Activated T-cell treated with anti-CD3 and anti-CD28 coated beads, Interleukin-2, amount 50 U/mL, for 24 hours (primary cell): ENCODE results near the gene ASF1B.
A peak's percentile ranks its signal among the peaks of the same experiment; 100 is the strongest.
"Not testable (repeated sequence)": the region's sequence is repeated elsewhere in the genome, so short reads cannot be mapped to it uniquely, and the experiment has no call there.

Experiments used
- DNase-seq: peaks from one replicate; pipeline ENCODE4 v3.0.0-alpha.2; 2020
- H3K27ac Mint-ChIP-seq: 2 replicates; pipeline ENCODE4 v1.8.0; 2020; ENCODE audit warnings: mild to moderate bottlenecking, mixed read lengths
- H3K27me3 Mint-ChIP-seq: 2 replicates; pipeline ENCODE4 v1.8.0; 2020; ENCODE audit warnings: mixed read lengths
- H3K36me3 Mint-ChIP-seq: 2 replicates; pipeline ENCODE4 v1.8.0; 2020; ENCODE audit warnings: low read depth, mixed read lengths
- H3K4me1 Mint-ChIP-seq: 2 replicates; pipeline ENCODE4 v1.8.0; 2020; ENCODE audit warnings: low read depth, mixed read lengths
- H3K4me3 Mint-ChIP-seq: 2 replicates; pipeline ENCODE4 v1.8.0; 2020; ENCODE audit warnings: mild to moderate bottlenecking, moderate library complexity, mixed read lengths
- H3K9me3 Mint-ChIP-seq: 2 replicates; pipeline ENCODE4 v1.8.0; 2020; ENCODE audit warnings: mixed read lengths

Gene ASF1B

DNA sequence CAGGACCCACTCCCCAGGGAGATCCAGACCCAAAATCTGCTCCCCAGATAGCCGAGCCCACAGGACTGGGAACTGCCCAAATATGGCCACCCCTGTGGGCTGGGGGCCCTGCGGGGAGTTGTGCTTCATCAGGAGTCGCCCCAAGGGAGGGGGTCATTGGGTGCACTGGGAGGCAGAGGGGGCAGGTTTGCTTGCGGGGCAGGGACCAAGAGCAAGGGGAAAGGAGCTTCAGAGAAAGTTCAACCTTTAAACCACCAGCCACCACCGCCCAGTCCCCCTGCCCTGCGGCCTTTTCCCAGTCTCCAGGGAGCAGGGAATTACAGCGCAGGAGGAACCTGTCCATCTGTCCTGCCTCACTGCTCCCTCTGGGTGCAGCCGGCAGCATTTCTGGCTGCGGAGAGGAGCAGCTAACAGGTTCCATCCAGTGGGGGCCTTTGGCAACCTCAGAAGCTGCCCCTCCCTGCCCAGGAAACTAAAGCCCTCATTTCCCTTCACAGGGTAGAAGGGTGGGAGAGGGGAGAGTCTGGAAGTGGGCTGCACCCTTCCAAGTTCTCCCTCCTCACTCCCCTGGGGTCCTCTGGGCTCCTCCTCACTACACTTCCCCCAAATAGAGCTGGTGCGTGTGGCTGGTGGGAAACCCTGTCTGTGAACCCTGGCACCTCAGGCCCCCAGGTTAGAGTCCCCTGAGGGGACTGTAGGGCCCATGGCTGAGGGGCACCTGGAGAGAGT, 13.8 kb upstream of the ASF1B start:
- Mint-ChIP-seq H3K27me3 (no peaks in the 10 kb centered on the region), H3K4me1 (peaks cover 42% of the 10 kb centered on the region), H3K36me3 (peaks cover 27% of the 10 kb centered on the region), H3K4me3 (peak overlapping the region; percentile 70), H3K9me3 (no peaks in the 10 kb centered on the region), H3K27ac (peak overlapping the region; percentile 97)
- DNase-seq, result peak; percentile 46

GRCh38 chr19:14149509-14149994, 13.2 kb upstream of the ASF1B start:
- peak; percentile 74 for DNase-seq
- H3K4me3 Mint-ChIP-seq, result peak overlapping the region; percentile 70
- H3K36me3 Mint-ChIP-seq, result peaks cover 21% of the 10 kb centered on the region
- H3K27ac Mint-ChIP-seq, result peak overlapping the region; percentile 97
- H3K9me3 Mint-ChIP-seq, result no peaks in the 10 kb centered on the region
- no peaks in the 10 kb centered on the region for H3K27me3 Mint-ChIP-seq
- H3K4me1 Mint-ChIP-seq, result peaks cover 42% of the 10 kb centered on the region

- H3K36me3 Mint-ChIP-seq, result peaks cover 15% of the 10 kb centered on the region
- H3K27me3 Mint-ChIP-seq, result no peaks in the 10 kb centered on the region
- no peaks in the 10 kb centered on the region for H3K9me3 Mint-ChIP-seq
- DNase-seq, result no peak
- H3K4me3 Mint-ChIP-seq, result peak overlapping the region; percentile 70
- H3K4me1 Mint-ChIP-seq, result peaks cover 42% of the 10 kb centered on the region
- H3K27ac Mint-ChIP-seq, result peak overlapping the region; percentile 97
Observed at GRCh38 chr19:14148751-14149410, 12.5 kb upstream of the ASF1B start.

- Mint-ChIP-seq H3K4me3 (no peak overlapping the region), H3K36me3 (peaks cover 12% of the 10 kb centered on the region), H3K9me3 (no peaks in the 10 kb centered on the region), H3K4me1 (peaks cover 42% of the 10 kb centered on the region), H3K27me3 (no peaks in the 10 kb centered on the region), H3K27ac (peak overlapping the region; percentile 97)
- peak; percentile 74 for DNase-seq
Observed at GRCh38 chr19:14147797-14148605, 11.6 kb upstream of the ASF1B start.

DNA sequence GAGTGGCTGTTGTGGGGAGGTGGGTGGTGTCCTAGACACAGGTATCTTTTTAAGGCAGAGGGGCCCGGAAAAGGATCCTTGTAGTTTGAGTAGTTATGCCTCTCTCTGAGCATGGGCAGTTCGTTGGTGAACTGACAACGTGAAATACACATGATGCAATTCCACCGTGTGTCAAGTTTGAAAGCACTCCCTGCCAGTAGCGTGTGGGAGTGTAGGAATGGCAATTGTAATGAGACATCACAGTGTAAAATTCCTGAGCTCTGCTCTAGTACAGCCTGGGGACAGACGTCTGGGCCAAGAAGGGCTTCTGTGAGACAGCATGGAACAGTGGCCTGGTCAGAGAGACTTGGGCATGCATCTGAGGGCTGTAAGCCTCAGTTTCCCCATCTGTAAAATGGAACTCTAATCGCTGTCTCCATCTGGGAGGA, 10.4 kb upstream of the ASF1B start:
- H3K27me3 Mint-ChIP-seq, result no peaks in the 10 kb centered on the region
- DNase-seq, result no peak
- H3K4me1 Mint-ChIP-seq, result peaks cover 52% of the 10 kb centered on the region
- no peak overlapping the region for H3K4me3 Mint-ChIP-seq
- no peaks in the 10 kb centered on the region for H3K9me3 Mint-ChIP-seq
- peaks cover 4% of the 10 kb centered on the region for H3K36me3 Mint-ChIP-seq
- H3K27ac Mint-ChIP-seq, result no peak overlapping the region

- not testable (repeated sequence) for H3K36me3 Mint-ChIP-seq, H3K9me3 Mint-ChIP-seq, H3K4me3 Mint-ChIP-seq, H3K27me3 Mint-ChIP-seq, DNase-seq
- Mint-ChIP-seq H3K4me1 (peaks cover 57% of the 10 kb centered on the region), H3K27ac (peak overlapping the region; percentile 12)
Observed at GRCh38 chr19:14146169-14146568, 9.8 kb upstream of the ASF1B start.

DNA sequence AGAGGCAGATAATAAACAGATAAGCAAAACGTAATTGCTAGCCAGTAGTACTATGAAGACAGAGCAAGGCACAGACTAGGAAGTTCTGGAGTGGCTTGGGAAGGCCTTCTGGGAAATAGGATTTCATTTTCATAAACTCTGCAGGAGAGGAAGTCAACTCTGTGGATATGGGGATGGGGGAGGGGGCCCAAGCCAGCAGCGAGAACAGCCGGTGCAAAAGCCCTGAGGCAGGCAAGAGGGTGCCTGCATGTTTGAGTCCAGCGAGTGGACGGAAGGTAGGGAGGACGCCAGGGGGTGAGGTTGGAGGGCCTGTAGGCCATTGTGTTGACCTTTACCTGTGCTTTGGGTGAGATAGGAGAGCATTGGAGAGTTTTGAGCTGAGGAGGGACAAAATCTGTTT, 9.0 kb upstream of the ASF1B start:
- no peaks in the 10 kb centered on the region for H3K9me3 Mint-ChIP-seq
- no peak for DNase-seq
- H3K27ac Mint-ChIP-seq, result peak overlapping the region; percentile 10
- no peak overlapping the region for H3K4me3 Mint-ChIP-seq
- H3K36me3 Mint-ChIP-seq, result peaks cover 3% of the 10 kb centered on the region
- peaks cover 60% of the 10 kb centered on the region for H3K4me1 Mint-ChIP-seq
- H3K27me3 Mint-ChIP-seq, result no peaks in the 10 kb centered on the region

- DNase-seq, result no peak
- H3K36me3 Mint-ChIP-seq, result peaks cover 13% of the 10 kb centered on the region
- no peak overlapping the region for H3K27ac Mint-ChIP-seq
- H3K4me3 Mint-ChIP-seq, result no peak overlapping the region
- H3K9me3 Mint-ChIP-seq, result no peaks in the 10 kb centered on the region
- H3K27me3 Mint-ChIP-seq, result no peaks in the 10 kb centered on the region
- peaks cover 48% of the 10 kb centered on the region for H3K4me1 Mint-ChIP-seq
Observed at GRCh38 chr19:14142262-14143190, 6.1 kb upstream of the ASF1B start.

GRCh38 chr19:14141041-14141440, 4.7 kb upstream of the ASF1B start:
- Mint-ChIP-seq H3K36me3 (peaks cover 19% of the 10 kb centered on the region), H3K9me3 (no peaks in the 10 kb centered on the region), H3K27ac (no peak overlapping the region)

DNA sequence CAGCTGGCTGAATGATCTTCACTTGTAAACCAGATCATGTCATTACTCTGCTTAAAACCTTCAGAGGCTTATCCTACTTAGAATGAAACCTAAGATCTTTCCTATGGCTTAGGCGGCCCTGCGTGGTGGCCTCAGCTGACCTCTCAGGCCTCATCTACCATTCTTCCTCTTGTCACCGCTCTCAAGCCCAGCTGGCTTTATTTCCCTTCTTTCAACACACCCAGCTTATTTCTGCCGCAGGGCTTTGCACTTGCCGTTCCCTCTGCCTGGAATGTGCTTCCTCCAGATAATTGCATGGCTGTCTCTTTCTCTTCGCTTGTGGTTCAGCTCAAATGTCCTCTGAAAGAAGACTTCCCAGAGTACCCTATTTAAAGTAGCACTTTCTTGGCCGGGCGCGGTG, 3.6 kb upstream of the ASF1B start:
- H3K9me3 Mint-ChIP-seq, result no peaks in the 10 kb centered on the region
- H3K36me3 Mint-ChIP-seq, result peaks cover 25% of the 10 kb centered on the region
- peak overlapping the region; percentile 26 for H3K27ac Mint-ChIP-seq
- H3K27me3 Mint-ChIP-seq, result no peaks in the 10 kb centered on the region
- peaks cover 45% of the 10 kb centered on the region for H3K4me1 Mint-ChIP-seq
- DNase-seq, result no peak
- no peak overlapping the region for H3K4me3 Mint-ChIP-seq

More at GRCh38 chr19:14141041-14141440, 4.7 kb upstream of the ASF1B start:
- no peak overlapping the region for H3K4me3 Mint-ChIP-seq
- no peak for DNase-seq
- peaks cover 40% of the 10 kb centered on the region for H3K4me1 Mint-ChIP-seq
- no peaks in the 10 kb centered on the region for H3K27me3 Mint-ChIP-seq

GRCh38 chr19:14138576-14139265, 2.3 kb upstream of the ASF1B start:
- Mint-ChIP-seq H3K27ac (peak overlapping the region; percentile 52), H3K4me3 (peak overlapping the region; percentile 89), H3K9me3 (no peaks in the 10 kb centered on the region), H3K4me1 (peaks cover 53% of the 10 kb centered on the region), H3K36me3 (peaks cover 33% of the 10 kb centered on the region), H3K27me3 (no peaks in the 10 kb centered on the region)
- no peak for DNase-seq

GRCh38 chr19:14135985-14136508, 342 bp downstream of the ASF1B start:
- peaks cover 35% of the 10 kb centered on the region for H3K4me1 Mint-ChIP-seq
- no peak for DNase-seq
- H3K4me3 Mint-ChIP-seq, result peak overlapping the region; percentile 89
- H3K36me3 Mint-ChIP-seq, result peaks cover 46% of the 10 kb centered on the region
- no peaks in the 10 kb centered on the region for H3K27me3 Mint-ChIP-seq
- no peaks in the 10 kb centered on the region for H3K9me3 Mint-ChIP-seq
- H3K27ac Mint-ChIP-seq, result peak overlapping the region; percentile 98

DNA sequence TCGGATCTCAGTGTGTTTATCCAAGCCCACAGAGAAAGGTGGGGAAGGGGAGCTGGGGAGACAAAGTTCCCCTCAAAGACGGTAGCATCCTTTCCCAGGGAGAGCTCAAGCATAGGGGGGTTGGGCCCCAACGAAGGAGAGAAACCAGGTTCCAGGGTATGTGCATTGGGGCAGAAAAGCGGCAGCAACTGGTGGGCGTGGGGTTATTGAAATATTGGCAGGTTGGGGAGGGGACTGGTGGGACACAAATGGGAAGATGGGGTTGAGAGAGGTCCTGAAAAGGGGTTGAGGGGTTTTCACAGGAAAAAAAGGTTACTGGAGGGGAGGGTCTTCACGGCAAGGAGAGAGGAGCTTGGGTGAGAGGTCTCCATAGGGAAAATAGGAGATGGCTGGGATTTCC, 1.0 kb downstream of the ASF1B start:
- H3K9me3 Mint-ChIP-seq, result no peaks in the 10 kb centered on the region

More for the DNA sequence above, 1.0 kb downstream of the ASF1B start:
- H3K4me3 Mint-ChIP-seq, result peak overlapping the region; percentile 89
- peak overlapping the region; percentile 98 for H3K27ac Mint-ChIP-seq
- DNase-seq, result no peak
- peaks cover 45% of the 10 kb centered on the region for H3K36me3 Mint-ChIP-seq
- H3K27me3 Mint-ChIP-seq, result no peaks in the 10 kb centered on the region
- peaks cover 32% of the 10 kb centered on the region for H3K4me1 Mint-ChIP-seq
